IMR-90 (cell line): ENCODE results near the gene TSPEAR.

Source experiments
- CTCF ChIP-seq: conservative IDR thresholded peaks from 2 replicates; pipeline ENCODE4 v1.5.1; 2012; ENCODE audit warnings: mild to moderate bottlenecking, low read depth, low read length, improper control_type of control experiment
- RAD21 ChIP-seq: IDR thresholded peaks from 2 replicates; pipeline ENCODE4 v1.6.1; 2012; ENCODE audit warnings: low read length, improper control_type of control experiment

- TF ChIP-seq RAD21 (no peak), CTCF (no peak)
These were observed 80.9 kb downstream of the TSPEAR start for GRCh38 chr21:44630440-44630839.
